B cell (primary cell): ENCODE results near the gene HIC1.

Source experiments
- EZH2 ChIP-seq: IDR thresholded peaks from 2 replicates; pipeline ENCODE4 v1.6.1; 2012; ENCODE audit warnings: borderline replicate concordance, low read depth, mild to moderate bottlenecking, moderate library complexity, low read length; ENCODE audit not compliant: insufficient read depth, poor library complexity, severe bottlenecking
- TF ChIP-seq, protein P1 (sequence below): fragments of 200-600 bp; IDR thresholded peaks from one replicate; pipeline ENCODE4 v1.8.0; 2022; ENCODE audit warnings: antibody characterized with exemption, mild to moderate bottlenecking

GRCh38 chr17:2101448-2102257 lies 46.8 kb downstream of the HIC1 start:
- TF ChIP-seq, protein P1, sequence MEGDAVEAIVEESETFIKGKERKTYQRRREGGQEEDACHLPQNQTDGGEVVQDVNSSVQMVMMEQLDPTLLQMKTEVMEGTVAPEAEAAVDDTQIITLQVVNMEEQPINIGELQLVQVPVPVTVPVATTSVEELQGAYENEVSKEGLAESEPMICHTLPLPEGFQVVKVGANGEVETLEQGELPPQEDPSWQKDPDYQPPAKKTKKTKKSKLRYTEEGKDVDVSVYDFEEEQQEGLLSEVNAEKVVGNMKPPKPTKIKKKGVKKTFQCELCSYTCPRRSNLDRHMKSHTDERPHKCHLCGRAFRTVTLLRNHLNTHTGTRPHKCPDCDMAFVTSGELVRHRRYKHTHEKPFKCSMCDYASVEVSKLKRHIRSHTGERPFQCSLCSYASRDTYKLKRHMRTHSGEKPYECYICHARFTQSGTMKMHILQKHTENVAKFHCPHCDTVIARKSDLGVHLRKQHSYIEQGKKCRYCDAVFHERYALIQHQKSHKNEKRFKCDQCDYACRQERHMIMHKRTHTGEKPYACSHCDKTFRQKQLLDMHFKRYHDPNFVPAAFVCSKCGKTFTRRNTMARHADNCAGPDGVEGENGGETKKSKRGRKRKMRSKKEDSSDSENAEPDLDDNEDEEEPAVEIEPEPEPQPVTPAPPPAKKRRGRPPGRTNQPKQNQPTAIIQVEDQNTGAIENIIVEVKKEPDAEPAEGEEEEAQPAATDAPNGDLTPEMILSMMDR = no peak
- TF ChIP-seq EZH2 = no peak
